Glomerular endothelial cell (primary cell): Measurements from ENCODE around the gene TTLL11. TPM values are rescaled to one million over a fixed set of nuclear protein-coding genes. Genes with fewer than 3 reads are reported as not detected.

ENCODE experiments used
- DNase-seq: peaks from one replicate; pipeline ENCODE4 v3.0.0-alpha.2; 2011; ENCODE audit warnings: low read depth, low spot score; ENCODE audit errors: extremely low read depth
- total RNA-seq: library from RNA; depleted of rRNA; stranded (reverse); fragments of >200 nt; gene quantifications from 2 replicates; pipeline ENCODE4 v1.2.3, GENCODE V29; 2015

TTLL11 gene
- total RNA-seq, 1 donor from 2014 or later: 8.2 TPM

DNA sequence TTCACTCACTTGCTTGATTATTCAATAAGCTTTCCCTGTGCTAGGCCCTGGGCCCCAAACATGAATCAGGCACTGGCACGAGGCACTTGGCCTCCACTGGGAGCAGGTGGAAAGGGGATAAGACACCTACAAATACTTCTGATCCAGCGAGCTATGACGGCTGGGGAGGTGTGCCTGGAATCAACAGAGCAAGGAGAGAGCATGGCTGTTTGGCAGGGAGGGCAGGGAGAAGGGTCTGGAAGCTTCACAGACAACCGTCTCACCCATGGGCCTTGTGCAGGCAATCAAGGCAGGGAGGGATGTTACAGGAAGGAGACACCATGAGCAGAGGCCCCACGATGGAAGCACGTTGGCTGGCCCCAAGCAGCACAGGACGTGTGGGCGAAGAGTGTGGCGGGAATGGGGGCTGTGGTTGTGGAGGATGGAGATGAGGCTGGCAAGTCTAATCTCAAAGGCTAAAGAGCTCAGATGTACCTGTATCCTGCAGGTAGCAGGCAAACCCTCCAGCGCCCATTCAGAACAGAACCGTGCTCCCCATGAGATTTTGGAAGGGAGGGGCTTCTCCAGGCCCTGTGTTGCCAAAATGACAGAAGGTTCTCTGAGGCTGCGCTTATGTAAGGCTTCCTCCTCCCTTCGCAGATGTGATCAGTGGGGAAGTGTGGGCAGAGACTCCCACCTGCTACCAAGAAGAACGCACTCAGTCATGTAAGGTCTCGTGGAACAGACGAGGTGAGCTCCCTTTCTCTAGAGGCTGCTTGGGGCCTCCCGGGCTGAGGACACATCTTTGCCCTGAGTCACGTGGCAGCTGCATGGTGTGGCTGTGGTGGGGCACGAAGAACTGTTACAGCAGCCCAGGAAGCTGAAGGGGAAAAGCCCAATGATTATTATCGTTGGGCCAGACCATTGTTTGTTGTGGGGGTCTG is 252.0 kb downstream of the TTLL11 start:
- no peak for DNase-seq

DNA sequence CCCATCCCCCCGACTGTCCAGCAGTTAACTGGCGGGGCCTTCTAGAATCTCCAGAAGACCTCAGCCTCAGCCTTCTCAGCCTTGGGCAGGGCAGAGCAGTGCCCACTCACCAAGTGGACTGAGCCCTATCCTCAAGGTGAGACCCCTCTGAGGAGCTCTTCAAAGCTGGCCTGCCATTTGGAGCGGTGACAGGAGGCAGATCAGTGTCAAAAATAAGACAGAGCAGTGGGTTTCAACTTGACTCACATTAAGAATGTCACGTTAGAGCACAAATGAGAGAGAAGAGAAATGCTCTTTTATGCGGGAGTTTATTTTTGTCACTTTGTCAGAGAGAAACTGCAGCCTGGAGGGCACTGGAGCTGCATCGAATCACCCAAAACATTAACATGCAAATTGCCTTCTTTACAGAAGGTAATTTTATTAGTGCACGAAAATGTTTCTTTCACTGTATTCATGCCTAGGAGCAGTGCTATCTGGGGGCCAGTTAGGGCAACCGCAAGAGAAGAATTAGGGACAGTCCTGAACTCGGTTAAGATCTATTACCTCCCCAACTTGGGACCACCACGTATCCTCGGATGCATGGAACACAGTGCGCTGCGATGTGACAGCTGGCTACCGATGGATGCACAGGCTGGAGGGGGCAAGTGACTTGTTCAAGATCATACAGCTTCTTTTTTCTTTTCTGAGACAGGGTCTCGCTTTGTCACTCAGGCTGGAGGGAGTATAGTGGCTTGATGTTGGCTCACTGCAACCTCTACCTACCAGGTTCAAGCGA is 253.2 kb downstream of the TTLL11 start:
- no peak for DNase-seq

DNA sequence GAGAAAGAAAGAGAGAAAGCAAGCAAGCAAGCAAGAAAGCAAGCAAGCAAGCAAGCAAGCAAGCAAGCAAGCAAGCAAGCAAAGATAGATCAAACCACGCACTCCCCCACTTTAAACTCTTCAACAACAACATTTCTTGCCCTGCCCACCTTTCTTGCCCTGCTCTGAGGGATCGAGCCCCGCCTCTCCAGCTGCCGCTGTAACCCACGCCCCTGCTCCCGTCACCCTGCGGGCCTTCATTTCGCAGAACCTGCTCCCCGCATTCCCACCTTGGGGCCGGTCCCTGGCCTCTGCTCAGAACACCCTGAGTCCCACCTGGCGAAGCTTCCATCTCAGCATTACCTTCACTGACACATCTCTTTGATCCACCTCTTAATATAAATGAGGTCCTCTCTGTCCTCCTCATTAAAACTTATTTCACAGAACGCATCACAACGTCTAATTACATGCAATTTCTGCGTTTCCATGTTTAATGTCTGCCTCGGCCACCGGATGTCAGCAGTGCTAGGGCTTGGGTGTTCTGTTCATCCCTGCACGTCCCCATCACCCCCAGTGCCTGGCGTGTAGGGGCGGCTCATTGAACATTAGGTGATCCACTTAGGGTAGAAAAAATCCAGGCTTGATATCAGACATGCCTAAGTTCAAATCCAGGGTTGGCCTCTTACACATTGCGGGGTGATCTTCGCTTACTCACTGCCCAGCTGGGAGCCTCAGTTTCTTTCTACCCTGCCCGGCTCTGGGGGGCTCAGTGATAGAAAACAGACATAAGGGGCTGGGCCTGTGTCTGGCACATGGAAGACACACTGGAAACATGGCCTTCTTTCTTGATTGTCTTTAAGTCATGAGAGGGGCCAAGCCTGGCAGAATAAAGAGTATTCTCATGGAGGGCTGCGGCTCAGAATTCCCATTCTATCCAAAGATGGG is 254.1 kb downstream of the TTLL11 start:
- DNase-seq: no peak

DNA sequence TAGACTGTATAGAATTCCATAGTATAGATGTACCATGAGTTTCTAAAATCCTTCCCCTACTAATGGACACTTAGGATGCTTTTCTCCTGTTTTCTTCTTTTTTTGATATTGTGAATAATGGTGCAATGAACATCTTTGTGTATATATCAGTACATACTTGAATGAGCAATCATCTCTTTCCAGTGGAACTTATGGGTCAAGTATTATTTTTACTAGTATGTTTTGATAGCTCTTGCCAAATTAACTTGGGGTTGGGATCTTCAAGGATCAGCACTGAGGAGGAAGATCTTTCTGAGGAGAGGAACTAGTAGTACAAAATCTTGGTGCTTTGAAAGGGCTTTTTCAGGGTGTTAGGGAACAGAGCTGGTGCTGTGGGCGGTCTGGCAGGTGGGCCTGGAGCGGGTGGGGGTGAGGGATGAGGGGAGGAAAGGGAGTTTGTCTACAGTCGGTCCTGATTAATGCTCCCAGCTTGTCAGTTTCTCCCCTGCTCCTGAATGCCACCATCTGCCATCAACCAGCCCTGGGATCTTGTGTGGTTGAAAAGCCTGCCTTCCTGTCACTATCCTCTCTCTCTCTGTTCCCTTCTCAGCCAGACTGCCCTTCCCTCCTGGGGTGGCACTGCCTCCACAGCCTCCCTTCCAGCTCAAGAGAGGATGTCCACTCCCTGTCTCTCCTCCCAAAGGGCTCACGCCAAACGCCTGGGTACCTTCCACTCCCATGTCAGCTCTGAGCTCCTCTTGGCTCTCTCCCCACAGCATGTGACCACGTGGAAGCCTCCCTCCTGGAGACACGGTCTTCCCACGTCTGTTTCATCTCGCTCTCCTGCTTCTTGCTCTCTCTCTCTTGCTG is 255.8 kb downstream of the TTLL11 start:
- no peak for DNase-seq

DNA sequence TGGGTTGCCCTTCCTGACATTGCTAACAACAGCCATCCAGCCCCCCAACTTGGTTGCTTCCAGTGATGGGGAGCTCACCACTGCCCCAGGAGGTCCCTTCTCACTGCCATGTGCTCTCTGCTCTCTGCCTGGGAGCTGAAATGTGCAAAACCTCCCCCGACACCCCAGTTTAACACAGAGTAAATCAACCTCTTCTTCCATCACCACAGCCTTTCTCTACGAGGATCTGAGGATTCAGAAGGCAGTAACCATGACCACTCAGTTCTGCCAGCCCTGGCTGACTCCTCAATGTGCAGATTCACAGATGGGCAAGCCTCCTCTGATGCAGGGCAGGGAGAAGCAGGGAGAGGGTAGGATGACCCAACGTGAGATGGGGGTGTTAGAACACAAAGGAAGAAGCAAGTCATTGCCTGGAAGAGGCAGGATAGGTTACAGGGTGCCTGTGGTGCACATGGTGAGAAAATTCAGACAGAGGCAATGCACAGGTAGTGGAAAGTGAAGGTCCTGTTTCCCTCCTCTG is 256.7 kb downstream of the TTLL11 start:
- no peak for DNase-seq

DNA sequence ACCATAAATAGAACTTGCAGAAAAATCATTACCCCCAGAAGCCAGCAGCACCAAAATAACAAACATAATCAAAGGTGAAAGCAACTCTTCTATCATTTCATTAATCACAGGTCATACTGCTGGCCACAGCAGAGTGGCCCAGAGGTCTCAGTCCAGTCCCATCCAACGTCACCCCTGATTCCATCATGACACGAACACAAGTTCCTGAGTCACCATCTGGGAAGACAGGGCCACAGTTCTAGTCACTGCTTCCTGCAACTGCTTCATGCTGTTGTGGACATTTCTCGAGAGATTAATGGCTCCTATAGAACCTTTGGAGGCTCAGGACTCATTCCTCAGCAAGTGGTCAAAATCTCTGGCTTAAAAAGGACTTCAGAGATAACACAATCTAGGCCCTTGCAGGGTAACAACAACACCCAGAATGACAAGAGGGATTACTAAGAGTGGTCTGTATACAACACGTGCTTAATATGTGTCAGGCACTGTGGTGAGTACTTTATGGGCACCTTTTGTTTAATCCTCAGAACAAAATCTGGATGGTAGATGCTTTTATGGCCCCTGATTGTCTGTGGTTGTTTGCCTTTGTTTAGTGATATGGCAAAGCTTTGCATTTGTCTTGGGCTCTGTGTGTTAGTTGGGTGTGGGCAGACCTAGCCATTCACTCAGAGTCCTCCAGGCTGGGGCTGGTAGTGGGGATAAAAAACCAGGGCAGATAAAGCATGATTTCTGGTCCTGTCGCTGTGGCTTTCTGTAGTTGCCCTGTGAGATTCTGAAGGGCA is 257.3 kb downstream of the TTLL11 start:
- DNase-seq: no peak

DNA sequence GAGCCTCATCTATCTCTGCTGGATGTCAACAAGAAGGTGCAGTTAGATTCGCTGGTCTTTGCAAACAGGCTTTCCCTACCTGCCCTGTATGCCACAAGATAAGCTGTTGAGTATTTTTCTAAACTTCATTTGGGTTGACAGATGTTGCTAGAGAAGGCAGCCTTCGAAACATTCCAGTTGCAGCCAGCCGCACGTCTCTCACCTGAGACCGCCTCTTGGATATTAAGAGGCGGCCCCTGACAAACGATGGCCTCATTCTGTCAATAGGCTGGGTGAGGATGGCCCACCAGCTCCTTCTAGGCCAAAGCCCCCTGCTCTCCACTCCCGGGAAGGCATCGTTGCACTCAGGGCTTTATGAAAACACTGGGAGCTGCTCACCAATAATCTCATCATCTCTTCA is 260.0 kb downstream of the TTLL11 start:
- no peak for DNase-seq

DNA sequence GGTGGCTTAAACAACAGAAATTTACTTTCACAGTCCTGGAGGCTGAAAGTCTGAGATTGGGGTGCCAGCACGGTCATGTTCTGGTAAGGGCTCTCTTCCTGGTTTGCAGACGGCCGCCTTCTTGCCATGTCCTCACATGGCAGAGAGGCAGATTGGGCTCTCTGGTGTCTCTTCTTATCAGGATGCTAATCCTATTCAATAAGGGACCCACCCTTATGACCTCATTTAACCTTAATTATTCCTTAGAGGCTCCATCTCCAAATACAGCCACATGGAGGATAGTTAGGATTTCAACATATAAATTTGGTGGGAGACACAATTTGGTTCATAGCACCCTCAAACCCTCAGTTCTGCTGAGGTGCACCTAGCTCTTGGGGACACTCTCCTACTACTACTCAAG is 261.2 kb downstream of the TTLL11 start:
- DNase-seq: no peak

DNA sequence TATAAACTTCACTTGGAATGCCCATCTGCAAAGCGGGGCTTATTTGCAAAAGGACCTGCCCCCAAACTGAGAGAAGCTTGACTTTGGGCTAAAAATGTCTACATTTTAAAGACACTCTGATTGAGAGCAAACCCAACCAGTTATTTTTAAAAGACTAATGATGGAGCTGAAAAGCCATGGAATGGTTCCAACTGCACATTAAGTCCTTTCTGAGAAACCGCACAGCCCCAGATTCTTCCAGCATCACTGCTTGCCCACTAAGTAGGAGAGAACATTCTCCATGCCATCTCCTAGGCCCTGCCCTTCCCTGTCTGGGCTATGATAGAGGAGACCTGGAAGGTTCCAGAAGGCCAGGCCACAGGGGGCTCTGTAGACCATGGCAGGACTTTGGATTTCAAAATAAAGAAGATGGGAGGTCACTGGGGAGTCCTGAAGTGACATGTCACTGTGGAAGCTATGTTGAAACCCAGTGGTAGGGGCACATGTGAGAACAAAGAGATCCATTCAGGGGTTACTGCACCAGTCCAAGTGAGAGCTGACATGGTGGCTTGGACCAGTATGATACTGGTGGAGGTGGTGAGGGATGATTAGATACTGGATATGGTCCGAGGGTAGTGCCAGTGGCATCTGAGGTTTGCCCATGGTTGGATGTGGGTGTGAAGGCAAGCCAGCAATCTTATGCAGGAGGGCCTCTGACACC is 262.5 kb downstream of the TTLL11 start:
- DNase-seq: no peak

DNA sequence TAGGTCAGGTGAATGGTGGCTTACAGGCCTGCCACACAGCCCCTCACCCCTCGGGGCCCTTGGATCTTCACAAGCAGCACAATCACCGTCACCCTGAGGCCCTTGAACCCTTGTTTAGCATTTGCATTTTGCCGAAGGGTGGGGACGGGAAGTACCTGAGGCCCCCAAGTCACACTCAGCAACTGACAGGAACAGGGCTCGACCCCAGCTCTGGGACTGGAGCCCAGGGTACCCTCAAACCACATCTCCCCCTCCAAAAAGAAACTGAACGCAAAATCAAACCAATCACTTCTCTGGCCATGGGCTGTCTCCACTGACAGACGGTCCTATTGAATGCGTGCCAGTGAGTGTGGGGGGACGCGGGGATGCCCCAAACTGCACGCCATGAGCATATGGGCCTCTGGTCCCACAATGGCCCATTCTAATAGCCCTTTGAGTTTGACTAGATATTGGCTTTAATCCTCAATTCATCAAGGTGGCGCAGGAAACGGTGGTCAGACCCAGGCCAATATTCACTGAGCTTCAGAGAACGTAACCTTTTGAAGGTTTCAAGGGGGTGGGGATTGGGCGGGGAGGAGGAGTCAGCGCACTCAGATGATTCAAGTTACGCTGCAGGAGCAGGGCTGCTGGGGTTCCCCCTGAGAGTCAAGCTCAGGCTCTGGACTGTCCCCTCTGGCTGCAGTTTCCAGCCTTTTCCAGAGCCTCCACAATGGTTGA is 265.7 kb downstream of the TTLL11 start:
- DNase-seq: no peak

DNA sequence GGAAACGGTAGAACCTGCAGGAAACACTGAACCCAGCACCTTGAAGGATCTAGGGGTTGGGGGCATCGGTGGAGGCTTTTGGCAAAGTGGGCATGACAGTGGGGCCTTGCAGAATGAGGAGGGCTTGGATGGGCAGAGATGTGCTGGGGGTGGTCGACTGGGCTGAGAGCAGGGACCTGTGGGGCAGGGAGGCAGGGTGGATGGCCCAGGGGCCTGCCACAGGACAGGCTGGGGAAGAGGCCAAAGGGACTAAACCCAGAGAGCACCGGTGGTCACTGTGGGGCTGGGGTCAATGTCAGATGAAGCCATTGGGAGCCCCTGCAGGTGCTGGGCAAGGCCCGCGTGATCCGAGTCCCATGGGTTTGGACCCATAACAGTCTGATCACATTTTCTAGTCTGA is 266.4 kb downstream of the TTLL11 start:
- DNase-seq: no peak

DNA sequence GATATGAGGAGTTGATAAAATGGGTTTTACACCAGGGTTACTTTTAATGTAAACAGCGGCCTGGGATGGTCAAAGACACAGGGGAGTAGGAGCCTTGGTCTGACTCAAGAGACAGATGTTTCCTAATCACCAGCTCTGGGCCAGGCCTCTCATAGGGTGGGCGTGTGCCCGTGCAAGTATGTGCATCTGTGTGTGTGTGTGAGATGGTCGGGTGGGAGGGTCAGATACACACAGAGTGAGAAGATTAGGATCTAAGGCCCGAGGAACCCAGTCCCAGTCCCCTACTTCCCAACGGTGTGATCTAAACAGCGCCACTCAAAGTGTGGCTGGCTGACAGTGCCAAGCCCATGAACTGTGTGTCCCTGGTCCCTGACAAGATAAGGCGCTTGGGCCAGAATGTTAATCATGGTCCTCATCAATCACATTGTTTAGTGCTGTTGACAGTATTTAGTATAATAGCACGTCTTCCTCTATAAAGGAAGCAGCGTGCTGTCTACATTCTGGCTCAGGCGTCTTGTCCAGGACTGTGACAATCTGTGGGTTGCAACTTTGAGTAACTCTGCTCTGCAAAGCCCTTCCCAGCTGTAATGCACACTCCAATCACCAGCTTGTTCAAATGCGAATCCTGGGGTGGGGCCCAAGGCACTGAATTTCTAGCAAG is 267.9 kb downstream of the TTLL11 start:
- no peak for DNase-seq

DNA sequence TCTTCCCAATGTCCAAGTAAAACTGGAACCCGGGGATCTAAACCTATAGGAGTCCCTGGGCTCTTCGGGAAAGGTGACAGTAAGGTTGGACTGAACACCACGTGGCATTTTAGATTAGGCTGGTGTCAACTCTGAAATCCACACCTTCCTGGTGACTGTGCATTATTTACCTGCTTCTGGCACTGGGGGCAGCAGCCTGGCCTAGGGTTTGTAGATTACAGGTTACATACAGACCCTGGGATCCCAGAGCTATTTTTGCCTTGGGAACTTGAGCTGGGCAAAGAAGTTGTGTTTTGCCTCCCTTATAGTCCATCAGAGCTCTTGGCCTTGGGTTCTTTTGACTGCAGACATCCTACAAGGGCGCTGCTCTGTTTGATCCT is 268.5 kb downstream of the TTLL11 start:
- no peak for DNase-seq

DNA sequence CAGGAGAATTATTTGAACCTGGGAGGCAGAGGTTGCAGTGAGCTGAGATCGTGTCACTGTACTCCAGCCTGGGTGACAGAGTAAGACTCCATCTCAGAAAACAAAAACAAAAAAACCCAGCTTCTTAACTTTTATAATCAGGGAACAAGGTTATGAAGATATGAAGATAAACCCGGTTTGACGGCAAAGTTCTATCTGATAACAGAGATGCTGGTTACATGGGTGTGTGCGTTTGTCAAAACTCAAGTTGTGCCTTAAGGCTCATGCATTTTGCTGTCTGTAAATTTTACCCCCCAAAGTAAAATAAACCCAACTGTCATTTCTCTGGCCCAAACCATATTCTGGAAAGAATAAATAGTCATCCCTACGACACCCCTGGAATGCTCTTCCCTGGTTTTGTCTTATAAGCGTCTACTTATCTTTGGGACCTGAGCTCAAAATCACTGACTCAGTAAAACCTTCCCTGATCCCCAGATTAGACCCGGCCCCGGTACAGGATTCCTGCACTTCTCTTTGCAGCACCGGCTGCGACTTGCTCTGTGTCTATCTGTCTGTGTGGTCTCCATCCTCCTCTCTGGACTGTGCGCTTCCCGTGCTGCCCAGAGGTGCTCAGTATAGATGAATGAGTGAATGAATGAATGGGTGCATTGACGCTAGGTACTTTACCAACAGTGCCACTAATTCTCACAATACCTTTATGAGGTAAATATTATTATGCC is 269.5 kb downstream of the TTLL11 start:
- DNase-seq: no peak

DNA sequence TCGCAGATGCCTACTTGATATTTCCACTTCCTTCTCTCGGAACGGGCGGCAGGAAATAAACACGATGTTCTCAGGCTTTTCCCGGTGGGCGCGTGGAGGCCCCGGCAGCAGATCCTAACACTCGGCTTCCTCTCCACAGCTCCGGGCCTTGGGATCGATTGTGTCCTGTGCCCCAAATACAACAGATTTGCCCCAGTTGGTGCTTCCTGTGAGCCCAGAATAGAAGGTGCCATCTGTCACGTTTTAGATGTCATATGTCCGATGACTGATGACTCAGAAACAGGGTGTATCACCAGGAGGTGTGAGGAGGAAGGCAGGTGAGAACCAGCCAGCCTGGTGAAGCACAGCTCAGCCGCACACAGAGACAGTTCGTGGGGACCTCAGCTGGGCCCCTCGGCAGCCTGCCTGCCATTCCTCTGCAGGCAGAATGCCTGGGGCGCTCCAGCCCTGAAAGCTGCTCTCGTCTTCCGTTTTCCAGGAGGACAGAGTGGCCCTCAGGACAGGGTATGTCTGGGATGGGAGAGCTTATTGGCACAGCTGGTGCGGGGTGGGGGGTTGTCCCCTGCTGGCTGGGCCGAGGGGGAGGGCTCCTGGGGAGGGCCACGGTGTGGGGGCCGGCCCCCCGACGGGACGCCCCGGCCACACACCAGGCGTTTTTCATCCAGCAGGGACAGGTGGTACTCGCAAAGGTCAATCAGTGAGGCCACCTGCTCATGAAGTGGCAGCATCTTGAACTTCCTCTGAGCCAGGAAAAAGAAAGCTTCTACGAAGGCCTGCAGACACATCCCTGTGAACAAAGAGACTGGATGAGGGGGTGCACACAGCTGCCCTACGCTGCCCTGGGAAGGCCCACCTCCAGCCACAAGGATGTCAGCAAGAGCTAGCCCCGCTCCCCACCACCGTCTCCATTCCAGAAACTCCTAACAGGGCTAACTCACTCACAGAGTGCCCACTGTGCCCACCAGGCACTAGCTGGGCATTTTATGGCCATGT is 270.7 kb downstream of the TTLL11 start:
- DNase-seq: no peak
